K562 (cell line): ENCODE data around the gene STAB2. TPM values are rescaled to one million over a fixed set of nuclear protein-coding genes. Genes with fewer than 3 reads are reported as not detected.

Experiments used
- ARID1B ChIP-seq: fragments of 450-650 bp; IDR thresholded peaks from 2 replicates; pipeline ENCODE4 v1.6.1; 2016; ENCODE audit warnings: antibody characterized with exemption, mild to moderate bottlenecking, inconsistent platforms
- BCOR ChIP-seq: fragments of 450-650 bp; IDR thresholded peaks from 2 replicates; pipeline ENCODE4 v1.6.1; 2016
- CBFA2T2 ChIP-seq: fragments of 450-650 bp; conservative IDR thresholded peaks from 2 replicates; pipeline ENCODE4 v1.6.1; 2017; ENCODE audit warnings: mild to moderate bottlenecking
- CBFA2T3 ChIP-seq: fragments of 450-650 bp; IDR thresholded peaks from 2 replicates; pipeline ENCODE4 v1.6.1; 2017
- CTBP1 ChIP-seq: fragments of 450-650 bp; IDR thresholded peaks from 2 replicates; pipeline ENCODE4 v1.6.1; 2016; ENCODE audit warnings: borderline replicate concordance
- EGR1 ChIP-seq: fragments of 450-650 bp; conservative IDR thresholded peaks from 2 replicates; pipeline ENCODE4 v1.6.1; 2017; ENCODE audit warnings: mild to moderate bottlenecking
- ETV6 ChIP-seq, 3 experiments: fragments of 150-350 bp in 1 of 3; sonication (generic) in 1 of 3; formaldehyde crosslinking in 1 of 3; IDR thresholded peaks; 2 replicates each; pipeline versions ENCODE4 v1.6.1 to v1.8.0; 2014 to 2022; ENCODE audit warnings: borderline replicate concordance in 2 of 3, low read depth in 2 of 3, antibody characterized with exemption in 1 of 3, low read length in 1 of 3, mild to moderate bottlenecking in 1 of 3, missing genetic modification reagents in 1 of 3
- FOXA3 ChIP-seq, 2 experiments: fragments of 450-650 bp in 1 of 2; sonication (generic) in 1 of 2; formaldehyde crosslinking; IDR thresholded peaks in 1 of 2; conservative IDR thresholded peaks in 1 of 2; 2 replicates each; pipeline versions ENCODE4 v1.4.0 to v1.8.0; 2020 to 2022; ENCODE audit warnings: mild to moderate bottlenecking in 2 of 2, missing genetic modification reagents in 1 of 2
- ID3 ChIP-seq, 2 experiments: fragments of 250-450 bp in 1 of 2; fragments of 450-650 bp in 1 of 2; sonication (Bioruptor Pico) in 1 of 2; IDR thresholded peaks; 2 replicates each; pipeline versions ENCODE4 v1.6.1 to v1.8.0; 2016 to 2021; ENCODE audit warnings: mild to moderate bottlenecking in 2 of 2, moderate library complexity in 2 of 2, missing compliant biosample characterization in 1 of 2, missing genetic modification characterization in 1 of 2
- JUNB ChIP-seq: fragments of 450-650 bp; formaldehyde crosslinking; conservative IDR thresholded peaks from 2 replicates; pipeline ENCODE4 v1.4.0; 2020; ENCODE audit warnings: mild to moderate bottlenecking
- MAFK ChIP-seq: IDR thresholded peaks from 2 replicates; pipeline ENCODE4 v1.6.1; 2011; ENCODE audit warnings: low read length, improper control_type of control experiment
- MIER1 ChIP-seq: fragments of 450-650 bp; IDR thresholded peaks from 2 replicates; pipeline ENCODE4 v1.6.1; 2016; ENCODE audit warnings: antibody characterized with exemption, mild to moderate bottlenecking, low read depth
- NCOR1 ChIP-seq: fragments of 450-650 bp; IDR thresholded peaks from 2 replicates; pipeline ENCODE4 v1.6.1; 2016; ENCODE audit warnings: mild to moderate bottlenecking, moderate library complexity
- NFATC3 ChIP-seq: fragments of 450-650 bp; IDR thresholded peaks from 2 replicates; pipeline ENCODE4 v1.6.1; 2017; ENCODE audit warnings: mild to moderate bottlenecking
- RBBP5 ChIP-seq: fragments of 200-600 bp; sonication (generic); IDR thresholded peaks from 2 replicates; pipeline ENCODE4 v1.6.1; 2012; ENCODE audit warnings: borderline replicate concordance, mild to moderate bottlenecking, low read length, control low read depth, inconsistent platforms; ENCODE audit not compliant: insufficient read depth, poor library complexity, severe bottlenecking
- RCOR1 ChIP-seq, 2 experiments: IDR thresholded peaks; 2 replicates each; pipeline ENCODE4 v1.6.1; 2012; ENCODE audit warnings: low read depth in 2 of 2, low read length in 2 of 2, borderline replicate concordance in 1 of 2, improper control_type of control experiment in 1 of 2
- SLC30A9 ChIP-seq: fragments of 250-450 bp; sonication (Bioruptor Pico); IDR thresholded peaks from 2 replicates; pipeline ENCODE4 v1.8.0; 2022; ENCODE audit warnings: mild to moderate bottlenecking, moderate library complexity
- TAL1 ChIP-seq: fragments of 450-650 bp; IDR thresholded peaks from 2 replicates; pipeline ENCODE4 v1.6.1; 2016; ENCODE audit warnings: mild to moderate bottlenecking
- TCF3 ChIP-seq: sonication (generic); formaldehyde crosslinking; IDR thresholded peaks from 2 replicates; pipeline ENCODE4 v1.4.0; 2020; ENCODE audit warnings: mild to moderate bottlenecking, missing genetic modification reagents
- TFAP4 ChIP-seq: sonication (generic); formaldehyde crosslinking; IDR thresholded peaks from 2 replicates; pipeline ENCODE4 v1.8.0; 2022; ENCODE audit warnings: missing genetic modification reagents, mild to moderate bottlenecking, moderate library complexity, borderline replicate concordance
- ZFP36 ChIP-seq: fragments of 150-350 bp; IDR thresholded peaks from 2 replicates; pipeline ENCODE4 v1.6.1; 2018; ENCODE audit warnings: low read length, low read depth; ENCODE audit not compliant: partially characterized antibody
- ZNF175 ChIP-seq: fragments of 200-800 bp; sonication (Bioruptor generic); IDR thresholded peaks from 2 replicates; pipeline ENCODE4 v1.6.1; 2016; ENCODE audit warnings: low read depth, mild to moderate bottlenecking, missing genetic modification characterization, missing compliant biosample characterization
- ZNF23 ChIP-seq: fragments of 250-450 bp; sonication (Bioruptor Pico); IDR thresholded peaks from 2 replicates; pipeline ENCODE4 v1.4.0; 2020; ENCODE audit warnings: mild to moderate bottlenecking
- ZNF830 ChIP-seq: fragments of 250-450 bp; sonication (Bioruptor Pico); IDR thresholded peaks from 2 replicates; pipeline ENCODE4 v1.5.0; 2021; ENCODE audit warnings: mild to moderate bottlenecking
- polyA plus RNA-seq, 8 experiments: library from polyadenylated mRNA; depleted of rRNA in 4 of 8; stranded (reverse) in 5 of 8; unstranded in 3 of 8; fragments of >200 nt; fragmentation: Nextera tagmentation in 2 of 8; fragmentation: Illumina TruSeq in 1 of 8; extraction: Ambion mirVana in 2 of 8; extraction: Trizol in 1 of 8; gene quantifications; 2 replicates each; pipeline versions ENCODE4 v1.2.1 to v1.2.3, GENCODE V29; 2011 to 2014; ENCODE audit warnings: inconsistent platforms in 1 of 8, missing spikeins in 1 of 8
- total RNA-seq, 7 experiments: library from RNA; depleted of rRNA in 6 of 7; stranded (reverse); fragments of >200 nt in 6 of 7; fragmentation: Illumina TruSeq in 2 of 7; extraction: Trizol in 2 of 7; gene quantifications; 2 replicates each; pipeline versions ENCODE4 v1.2.1 to v1.2.3, GENCODE V29; 2011 to 2021; ENCODE audit warnings: low replicate concordance in 1 of 7
- TF ChIP-seq, protein P1 (sequence below): fragments of 200-800 bp; sonication (Bioruptor generic); IDR thresholded peaks from 2 replicates; pipeline ENCODE4 v1.6.1; 2017; ENCODE audit warnings: missing genetic modification characterization, missing compliant biosample characterization
- TF ChIP-seq, protein P2 (sequence below): fragments of 200-800 bp; sonication (Bioruptor generic); IDR thresholded peaks from 2 replicates; pipeline ENCODE4 v1.6.1; 2017; ENCODE audit warnings: missing genetic modification characterization, missing compliant biosample characterization

The STAB2 gene
- total and polyA plus RNA-seq, 9 of the 15 experiments (the other 6 are each of a cell fraction or from before 2014, with no cell fraction given): 0.10 TPM; not detected in 8

- TF ChIP-seq, protein P1, sequence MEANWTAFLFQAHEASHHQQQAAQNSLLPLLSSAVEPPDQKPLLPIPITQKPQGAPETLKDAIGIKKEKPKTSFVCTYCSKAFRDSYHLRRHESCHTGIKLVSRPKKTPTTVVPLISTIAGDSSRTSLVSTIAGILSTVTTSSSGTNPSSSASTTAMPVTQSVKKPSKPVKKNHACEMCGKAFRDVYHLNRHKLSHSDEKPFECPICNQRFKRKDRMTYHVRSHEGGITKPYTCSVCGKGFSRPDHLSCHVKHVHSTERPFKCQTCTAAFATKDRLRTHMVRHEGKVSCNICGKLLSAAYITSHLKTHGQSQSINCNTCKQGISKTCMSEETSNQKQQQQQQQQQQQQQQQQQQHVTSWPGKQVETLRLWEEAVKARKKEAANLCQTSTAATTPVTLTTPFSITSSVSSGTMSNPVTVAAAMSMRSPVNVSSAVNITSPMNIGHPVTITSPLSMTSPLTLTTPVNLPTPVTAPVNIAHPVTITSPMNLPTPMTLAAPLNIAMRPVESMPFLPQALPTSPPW: peak; percentile 67
- TF ChIP-seq MAFK (no peak), BCOR (peak; percentile 41; the same call in 1 of the 2 replicates), TFAP4 (CRISPR knock-in tag) (peak; percentile 59; the same call in 1 of the 2 replicates), ARID1B (peak; percentile 60), JUNB (no peak), FOXA3 (CRISPR knock-in tag; conservative IDR thresholded peaks at IDR 0.05 in 1 of 2, IDR thresholded peaks at IDR 0.05 in 1 of 2) (no peak), NCOR1 (peak; percentile 63), TAL1 (peak; percentile 65), CBFA2T2 (peak; percentile 85), ZNF830 (CRISPR knock-in tag) (no peak), ID3 (CRISPR knock-in tag; IDR thresholded peaks at IDR 0.05) (no peak), ID3 (tag; IDR thresholded peaks at IDR 0.05) (no peak), ZNF23 (CRISPR knock-in tag) (no peak), TCF3 (CRISPR knock-in tag) (peak; percentile 70), ZNF175 (CRISPR knock-in tag) (no peak), ZFP36 (no peak), CBFA2T3 (peak; percentile 90), MIER1 (no peak), NFATC3 (no peak), RBBP5 (no peak), EGR1 (peak; percentile 79), SLC30A9 (CRISPR knock-in tag) (no peak), ETV6 (IDR thresholded peaks at IDR 0.05; ENCODE audit: borderline replicate concordance in 1 of 2, low read depth in 2 of 2, low read length in 1 of 2) (no peak), ETV6 (CRISPR knock-in tag; IDR thresholded peaks at IDR 0.05; ENCODE audit: borderline replicate concordance) (no peak), CTBP1 (peak; percentile 71), RCOR1 (IDR thresholded peaks at IDR 0.05; ENCODE audit: borderline replicate concordance in 1 of 2, low read depth in 2 of 2, low read length in 2 of 2) (peak in 1 of 2 experiments; percentile 57; a peak in 1 of 4 replicates)
- TF ChIP-seq, protein P2, sequence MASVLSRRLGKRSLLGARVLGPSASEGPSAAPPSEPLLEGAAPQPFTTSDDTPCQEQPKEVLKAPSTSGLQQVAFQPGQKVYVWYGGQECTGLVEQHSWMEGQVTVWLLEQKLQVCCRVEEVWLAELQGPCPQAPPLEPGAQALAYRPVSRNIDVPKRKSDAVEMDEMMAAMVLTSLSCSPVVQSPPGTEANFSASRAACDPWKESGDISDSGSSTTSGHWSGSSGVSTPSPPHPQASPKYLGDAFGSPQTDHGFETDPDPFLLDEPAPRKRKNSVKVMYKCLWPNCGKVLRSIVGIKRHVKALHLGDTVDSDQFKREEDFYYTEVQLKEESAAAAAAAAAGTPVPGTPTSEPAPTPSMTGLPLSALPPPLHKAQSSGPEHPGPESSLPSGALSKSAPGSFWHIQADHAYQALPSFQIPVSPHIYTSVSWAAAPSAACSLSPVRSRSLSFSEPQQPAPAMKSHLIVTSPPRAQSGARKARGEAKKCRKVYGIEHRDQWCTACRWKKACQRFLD (CRISPR knock-in tag): peak; percentile 71
Observed at GRCh38 chr12:103680591-103681141, 93.6 kb downstream of the STAB2 start (continued).
